NCI-H2196 treated with DMSO at 0.1 percent for 48 hours (cell line): ENCODE results near the gene CHPF2.

Experiments
- DNase-seq: peaks from one replicate; lab custom pipeline; 2025; ENCODE audit not compliant: unreplicated experiment; lab: John Stamatoyannopoulos, UW

Gene CHPF2

GRCh38 chr7:151282111-151282510, 49.8 kb downstream of the CHPF2 start:
- DNase-seq = no peak

- no peak for DNase-seq
These were observed 51.0 kb downstream of the CHPF2 start for GRCh38 chr7:151283302-151283701.

GRCh38 chr7:151286148-151286547, 53.9 kb downstream of the CHPF2 start:
- no peak for DNase-seq
